Measurements from ENCODE around the gene GPANK1. TPM values are rescaled to one million over a fixed set of nuclear protein-coding genes. Genes with fewer than 3 reads are reported as not detected.

GPANK1 gene
- total RNA-seq, 2 experiments from 2014 or later, result 9.8 to 11.0 TPM

DNA sequence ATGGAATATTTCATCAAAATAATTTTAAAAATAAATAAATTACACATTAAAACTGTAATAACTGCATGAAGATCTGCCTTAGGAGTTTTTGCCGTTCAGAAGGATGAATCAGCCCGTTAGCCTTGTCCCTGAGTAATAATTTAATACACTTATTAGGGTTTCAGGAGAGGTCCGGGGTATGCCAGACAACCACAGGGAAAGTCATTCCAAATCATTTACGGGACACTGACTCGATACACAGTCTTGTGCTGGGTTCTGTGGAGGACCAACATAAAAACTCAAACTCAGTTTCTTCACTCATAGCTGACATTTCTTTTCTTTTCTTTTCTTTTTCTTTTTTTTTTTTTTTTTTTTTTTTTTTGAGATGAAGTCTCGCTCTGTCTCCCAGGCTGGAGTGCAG, 41.1 kb upstream of the GPANK1 start:
- no peak overlapping the region for H3K4me3 Mint-ChIP-seq

DNA sequence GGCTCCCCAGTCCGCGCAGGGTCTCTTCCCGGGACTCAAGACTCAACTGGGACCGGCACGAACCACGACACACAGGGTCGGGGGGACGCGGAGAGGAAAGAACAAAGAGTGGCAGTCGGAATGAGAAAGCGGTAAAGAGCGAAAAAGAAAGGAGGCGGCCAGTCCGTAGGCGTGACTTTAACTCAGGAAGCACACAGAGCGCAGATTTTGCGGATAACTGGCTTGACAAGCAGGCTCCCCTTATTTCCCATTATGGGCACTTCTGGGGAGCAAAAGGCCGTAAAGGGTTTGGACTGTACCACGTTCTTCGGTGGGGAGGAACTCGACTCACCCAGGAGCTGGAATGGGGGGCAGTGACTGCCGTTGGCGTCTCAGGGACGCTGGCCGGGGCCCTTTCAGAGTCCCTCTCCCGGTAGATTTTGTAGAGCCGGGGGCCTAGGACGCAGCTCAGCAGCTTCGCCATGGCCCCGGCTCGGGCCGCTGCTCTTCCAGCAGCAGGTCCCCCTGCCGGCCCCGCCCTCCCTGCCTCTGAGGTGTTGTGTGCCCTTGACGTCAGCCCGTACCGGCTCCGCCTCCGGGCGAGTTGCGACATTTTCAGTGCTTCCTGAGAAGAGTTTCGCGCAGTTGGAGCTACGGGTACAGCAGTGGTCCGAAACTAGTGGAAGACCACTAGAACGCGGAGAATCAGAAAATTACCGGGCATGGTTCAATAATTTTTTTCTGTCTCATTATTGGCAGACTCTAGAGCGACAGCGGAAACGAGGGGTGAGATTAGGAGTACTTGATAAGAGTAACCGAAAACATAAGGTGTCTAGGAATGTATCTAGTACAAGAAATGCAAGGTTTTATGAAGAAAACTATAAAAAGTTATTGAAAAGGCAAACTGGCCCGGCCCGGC, 38.3 kb upstream of the GPANK1 start, which contains the start of gene ABHD16A:
ABHD16A (minus strand) TSS at position 506 of the 898 bp plus-strand sequence; CDS start at position 463, 43 bp downstream.
- peak within 1 kb of the TSS; percentile 67 for H3K4me3 ChIP-seq (ENCODE audit: low read length)
- no peaks in the 10 kb centered on the region for H3K9me3 Mint-ChIP-seq
- TF ChIP-seq, protein P1, sequence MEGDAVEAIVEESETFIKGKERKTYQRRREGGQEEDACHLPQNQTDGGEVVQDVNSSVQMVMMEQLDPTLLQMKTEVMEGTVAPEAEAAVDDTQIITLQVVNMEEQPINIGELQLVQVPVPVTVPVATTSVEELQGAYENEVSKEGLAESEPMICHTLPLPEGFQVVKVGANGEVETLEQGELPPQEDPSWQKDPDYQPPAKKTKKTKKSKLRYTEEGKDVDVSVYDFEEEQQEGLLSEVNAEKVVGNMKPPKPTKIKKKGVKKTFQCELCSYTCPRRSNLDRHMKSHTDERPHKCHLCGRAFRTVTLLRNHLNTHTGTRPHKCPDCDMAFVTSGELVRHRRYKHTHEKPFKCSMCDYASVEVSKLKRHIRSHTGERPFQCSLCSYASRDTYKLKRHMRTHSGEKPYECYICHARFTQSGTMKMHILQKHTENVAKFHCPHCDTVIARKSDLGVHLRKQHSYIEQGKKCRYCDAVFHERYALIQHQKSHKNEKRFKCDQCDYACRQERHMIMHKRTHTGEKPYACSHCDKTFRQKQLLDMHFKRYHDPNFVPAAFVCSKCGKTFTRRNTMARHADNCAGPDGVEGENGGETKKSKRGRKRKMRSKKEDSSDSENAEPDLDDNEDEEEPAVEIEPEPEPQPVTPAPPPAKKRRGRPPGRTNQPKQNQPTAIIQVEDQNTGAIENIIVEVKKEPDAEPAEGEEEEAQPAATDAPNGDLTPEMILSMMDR (IDR thresholded peaks at IDR 0.05), result no peak
- peak within 1 kb of the TSS; percentile 94 for H3K27ac Mint-ChIP-seq
- H3K36me3 Mint-ChIP-seq (ENCODE audit: low read depth), result peaks cover 33% of the 10 kb centered on the region
- peaks cover 15% of the 10 kb centered on the region for H3K36me3 ChIP-seq (ENCODE audit: insufficient read depth, low read length)
- POLR2A ChIA-PET, result interaction anchor here (0.5 to 2.6 kb wide), 38 partner anchors 9 to 1161 kb away, joined by 3 to 22 read pairs (median 5); partner anchors contain the start of genes BAG6, C6orf47, CSNK2B and DDAH2
- intact Hi-C loops (cut with DNase I, micrococcal nuclease), result loop anchor here (1.0 to 5.0 kb wide), 5 partner anchors 34 to 51 kb away; partner anchors contain the start of genes BAG6 (in 1 of the 2), CLIC1 (in 1 of the 2), CSNK2B (in 1 of the 2) and GPANK1 (in 1 of the 2)
- H3K4me1 Mint-ChIP-seq (ENCODE audit: low read depth), result peaks cover 32% of the 10 kb centered on the region
- H3K4me3 Mint-ChIP-seq, result peak within 1 kb of the TSS; percentile 94
- ATAC-seq (ENCODE audit: poor library complexity), result peak; percentile 91
- DNase-seq, result peak; percentile 94 to 99 (median 97)
- no peaks in the 10 kb centered on the region for H3K27me3 Mint-ChIP-seq
- peaks cover 35% of the 10 kb centered on the region for H3K4me1 ChIP-seq (ENCODE audit: insufficient read depth, low read length)
- no peaks in the 10 kb centered on the region for H3K9me3 ChIP-seq (ENCODE audit: control insufficient read depth in 1 of 2, insufficient read depth in 1 of 2, low read length in 2 of 2)
- peak within 1 kb of the TSS; percentile 95 to 98 for H3K27ac ChIP-seq (ENCODE audit: low read depth in 1 of 2, low read length in 2 of 2)
- no peaks in the 10 kb centered on the region for H3K27me3 ChIP-seq (ENCODE audit: control insufficient read depth in 1 of 2, insufficient read depth in 2 of 2, low read length in 2 of 2)
- CTCF ChIA-PET, result interaction anchor here (1.1 to 1.8 kb wide), 5 partner anchors 22 to 130 kb away, joined by 3 to 10 read pairs (median 3); partner anchors contain the start of genes DDAH2 and LY6G5C

More for the DNA sequence above, 41.1 kb upstream of the GPANK1 start:
- H3K36me3 Mint-ChIP-seq (ENCODE audit: low read depth), result peaks cover 18% of the 10 kb centered on the region
- Histone ChIP-seq H3K9me3 (ENCODE audit: control insufficient read depth in 1 of 2, insufficient read depth in 1 of 2, low read length in 2 of 2) (no peaks in the 10 kb centered on the region), H3K27me3 (ENCODE audit: control insufficient read depth in 1 of 2, insufficient read depth in 2 of 2, low read length in 2 of 2) (no peaks in the 10 kb centered on the region), H3K36me3 (ENCODE audit: insufficient read depth, low read length) (no peaks in the 10 kb centered on the region), H3K4me3 (ENCODE audit: low read length) (no peak overlapping the region), H3K4me1 (ENCODE audit: insufficient read depth, low read length) (peaks cover 29% of the 10 kb centered on the region), H3K27ac (ENCODE audit: low read depth in 1 of 2, low read length in 2 of 2) (no peak overlapping the region)
- ATAC-seq (ENCODE audit: poor library complexity) (no peak), DNase-seq (no peak)
- ChIA-PET CTCF (interaction anchor here (0.7 kb wide), 1 partner anchor 77 kb away, joined by 4 read pairs; no protein-coding TSS in a partner anchor), POLR2A (interaction anchor here (0.9 kb wide), 1 partner anchor 101 kb away, joined by 3 read pairs; no protein-coding TSS in a partner anchor)
- intact Hi-C loops (cut with DNase I, micrococcal nuclease), result loop anchor here in 1 of 2 experiments (2.0 kb wide), 1 partner anchor 25 kb away; no protein-coding TSS in a partner anchor
- H3K27me3 Mint-ChIP-seq, result no peaks in the 10 kb centered on the region
- H3K4me1 Mint-ChIP-seq (ENCODE audit: low read depth), result peaks cover 23% of the 10 kb centered on the region
- no peaks in the 10 kb centered on the region for H3K9me3 Mint-ChIP-seq
- TF ChIP-seq, protein P1 (IDR thresholded peaks at IDR 0.05), result no peak
- H3K27ac Mint-ChIP-seq, result no peak overlapping the region

GRCh38 chr6:31702405-31702818, 37.6 kb upstream of the GPANK1 start:
- Mint-ChIP-seq H3K27ac (peak overlapping the region; percentile 94), H3K9me3 (no peaks in the 10 kb centered on the region), H3K4me3 (peak overlapping the region; percentile 94), H3K36me3 (ENCODE audit: low read depth) (peaks cover 40% of the 10 kb centered on the region), H3K27me3 (no peaks in the 10 kb centered on the region), H3K4me1 (ENCODE audit: low read depth) (peaks cover 39% of the 10 kb centered on the region)
- Histone ChIP-seq H3K4me1 (ENCODE audit: insufficient read depth, low read length) (peaks cover 35% of the 10 kb centered on the region), H3K4me3 (ENCODE audit: low read length) (peak overlapping the region; percentile 67), H3K36me3 (ENCODE audit: insufficient read depth, low read length) (peaks cover 20% of the 10 kb centered on the region), H3K27me3 (ENCODE audit: control insufficient read depth in 1 of 2, insufficient read depth in 2 of 2, low read length in 2 of 2) (no peaks in the 10 kb centered on the region), H3K9me3 (ENCODE audit: control insufficient read depth in 1 of 2, insufficient read depth in 1 of 2, low read length in 2 of 2) (no peaks in the 10 kb centered on the region), H3K27ac (ENCODE audit: low read depth in 1 of 2, low read length in 2 of 2) (peak overlapping the region; percentile 95 to 98)
- DNase-seq, result no peak
- POLR2A ChIA-PET, result interaction anchor here (0.6 to 2.6 kb wide), 20 partner anchors 9 to 1160 kb away, joined by 3 to 22 read pairs (median 8); partner anchors contain the start of genes BAG6, CSNK2B, DDAH2 and DDX39B
- CTCF ChIA-PET, result interaction anchor here (1.1 to 1.5 kb wide), 2 partner anchors 21 to 39 kb away, joined by 3 to 10 read pairs; partner anchors contain the start of gene LY6G5C
- TF ChIP-seq, protein P1 (IDR thresholded peaks at IDR 0.05), result no peak
- intact Hi-C loops (cut with DNase I, micrococcal nuclease), result loop anchor here (2.0 to 5.0 kb wide), 3 partner anchors 35 to 38 kb away; partner anchors contain the start of genes CLIC1 (in 1 of the 2) and GPANK1 (in 1 of the 2)
- peak; percentile 7 for ATAC-seq (ENCODE audit: poor library complexity)

Data from CD4-positive, alpha-beta T cell (primary cell).